Natural killer cell (primary cell): ENCODE data around the gene NLRP5. TPM values are rescaled to one million over a fixed set of nuclear protein-coding genes. Genes with fewer than 3 reads are reported as not detected.
"Not testable (repeated sequence)": the region's sequence is repeated elsewhere in the genome, so short reads cannot be mapped to it uniquely, and the experiment has no call there.

ENCODE experiments used
- ATAC-seq, 3 donors: fragments of 150-1000 bp in 2 of 3; fragments of 200-7000 bp in 1 of 3; cut with Tn5 transposase; 1 replicate in 1 of 3; 2 replicates in 2 of 3; pipeline ENCODE4 v1.10.0; 2021; ENCODE audit warnings: mild to moderate bottlenecking in 2 of 3, moderate library complexity in 2 of 3
- DNase-seq, 2 donors: peaks; one replicate each; pipeline versions ENCODE4 v3.0.0 to v3.0.0-alpha.2; 2013 to 2021; ENCODE audit warnings: mixed read lengths in 1 of 2
- H3K27ac ChIP-seq: one replicate; pipeline ENCODE4 v1.5.1; 2013; ENCODE audit warnings: mild to moderate bottlenecking, low read length
- H3K27me3 ChIP-seq: one replicate; pipeline ENCODE4 v1.6.1; 2013; ENCODE audit warnings: low read length; ENCODE audit not compliant: control insufficient read depth, insufficient read depth
- H3K36me3 ChIP-seq: one replicate; pipeline ENCODE4 v1.6.1; 2013; ENCODE audit warnings: low read length; ENCODE audit not compliant: control insufficient read depth, insufficient read depth
- H3K4me1 ChIP-seq: one replicate; pipeline ENCODE4 v1.6.1; 2013; ENCODE audit warnings: low read length; ENCODE audit not compliant: control insufficient read depth, insufficient read depth
- H3K4me3 ChIP-seq: one replicate; pipeline ENCODE4 v1.5.1; 2013; ENCODE audit warnings: low read length
- H3K9me3 ChIP-seq: one replicate; pipeline ENCODE4 v1.6.1; 2013; ENCODE audit warnings: low read length; ENCODE audit not compliant: control insufficient read depth, insufficient read depth
- H3K27ac Mint-ChIP-seq, 2 donors: one replicate each; pipeline ENCODE4 v1.8.0; 2022; ENCODE audit warnings: mild to moderate bottlenecking in 2 of 2, mixed read lengths in 2 of 2, moderate library complexity in 1 of 2
- H3K27me3 Mint-ChIP-seq, 2 donors: one replicate each; pipeline ENCODE4 v1.8.0; 2022; ENCODE audit warnings: low read depth in 2 of 2, mixed read lengths in 2 of 2
- H3K36me3 Mint-ChIP-seq: one replicate; pipeline ENCODE4 v1.8.0; 2022; ENCODE audit warnings: mixed read lengths
- H3K4me1 Mint-ChIP-seq, 2 donors: one replicate each; pipeline ENCODE4 v1.8.0; 2022; ENCODE audit warnings: mixed read lengths in 2 of 2
- H3K4me3 Mint-ChIP-seq: one replicate; pipeline ENCODE4 v1.8.0; 2022; ENCODE audit warnings: mild to moderate bottlenecking, moderate library complexity, mixed read lengths
- H3K9me3 Mint-ChIP-seq, 2 donors: one replicate each; pipeline ENCODE4 v1.8.0; 2022; ENCODE audit warnings: mixed read lengths in 2 of 2
- CTCF ChIP-seq: fragments of 200-600 bp; IDR thresholded peaks from one replicate; pipeline ENCODE4 v1.8.0; 2022; ENCODE audit warnings: antibody characterized with exemption
- WGBS: methylation state at CpG from one replicate; pipeline ENCODE4 v1.1.7; 2013; ENCODE audit warnings: missing lambda C conversion rate; ENCODE audit not compliant: insufficient coverage; 5-methylcytosine and 5-hydroxymethylcytosine counted together
- intact Hi-C: fragments of 100-400 bp; cut with micrococcal nuclease; formaldehyde crosslinking; loops from one replicate; pipeline ENCODE4 v1.14.2; 2022
- total RNA-seq, 4 donors: library from RNA; stranded (reverse); fragments of 120-200 nt in 1 of 4; gene quantifications; one replicate each; pipeline versions ENCODE4 v1.2.3 to v1.2.4, GENCODE V29; 2013 to 2022

The NLRP5 gene
- total RNA-seq, 3 donors from 2014 or later (not counting 1 experiment from before 2014, with no cell fraction given): not detected

- WGBS: 44% methylated on average over 1 of the region's 1 CpG
Measured at GRCh38 chr19:55993492-55993891, 6.9 kb downstream of the NLRP5 start.

GRCh38 chr19:56014765-56015164 is 28.2 kb downstream of the NLRP5 start:
- H3K36me3 ChIP-seq: no peaks in the 10 kb centered on the region
- no peaks in the 10 kb centered on the region for H3K9me3 ChIP-seq
- H3K4me1 ChIP-seq: no peaks in the 10 kb centered on the region
- peaks cover 12% of the 10 kb centered on the region for H3K36me3 Mint-ChIP-seq
- WGBS: 67% methylated on average over 1 of the region's 1 CpG
- H3K27me3 Mint-ChIP-seq: no peaks in the 10 kb centered on the region
- no peak overlapping the region for H3K4me3 Mint-ChIP-seq
- H3K27me3 ChIP-seq: no peaks in the 10 kb centered on the region
- H3K9me3 Mint-ChIP-seq: peaks cover 0 to 3% of the 10 kb centered on the region in 2 donors
- no peak for ATAC-seq
- no peak overlapping the region for H3K27ac ChIP-seq
- DNase-seq: no peak
- H3K4me1 Mint-ChIP-seq: no peaks in the 10 kb centered on the region
- TF ChIP-seq CTCF: no peak
- no peak overlapping the region for H3K27ac Mint-ChIP-seq
- intact Hi-C loops: no loop called here
- H3K4me3 ChIP-seq: no peak overlapping the region

More at GRCh38 chr19:55993492-55993891, 6.9 kb downstream of the NLRP5 start:
- Mint-ChIP-seq H3K9me3 (peaks cover 0 to 8% of the 10 kb centered on the region in 2 donors), H3K36me3 (no peaks in the 10 kb centered on the region), H3K4me3 (no peak overlapping the region), H3K27me3 (no peaks in the 10 kb centered on the region), H3K27ac (no peak overlapping the region), H3K4me1 (no peaks in the 10 kb centered on the region)
- H3K27me3 ChIP-seq: no peaks in the 10 kb centered on the region
- intact Hi-C loops: no loop called here
- no peaks in the 10 kb centered on the region for H3K4me1 ChIP-seq
- DNase-seq (no peak), ATAC-seq (no peak)
- TF ChIP-seq CTCF: no peak
- no peak overlapping the region for H3K27ac ChIP-seq
- H3K9me3 ChIP-seq: peaks cover 4% of the 10 kb centered on the region
- no peaks in the 10 kb centered on the region for H3K36me3 ChIP-seq
- H3K4me3 ChIP-seq: no peak overlapping the region

- Mint-ChIP-seq H3K4me3 (no peak overlapping the region), H3K36me3 (peaks cover 12% of the 10 kb centered on the region), H3K4me1 (no peaks in the 10 kb centered on the region), H3K9me3 (peaks cover 0 to 3% of the 10 kb centered on the region in 2 donors), H3K27ac (no peak overlapping the region), H3K27me3 (no peaks in the 10 kb centered on the region)
- Histone ChIP-seq H3K27me3 (no peaks in the 10 kb centered on the region), H3K4me3 (no peak overlapping the region), H3K4me1 (no peaks in the 10 kb centered on the region), H3K9me3 (no peaks in the 10 kb centered on the region), H3K27ac (no peak overlapping the region), H3K36me3 (no peaks in the 10 kb centered on the region)
- intact Hi-C loops: no loop called here
- no peak for DNase-seq
- WGBS: 60% methylated on average over 1 of the region's 5 CpGs
- TF ChIP-seq CTCF: no peak
- no peak for ATAC-seq
Measured at GRCh38 chr19:56015756-56016155, 29.2 kb downstream of the NLRP5 start.

GRCh38 chr19:56019325-56019724 is 32.8 kb downstream of the NLRP5 start:
- H3K9me3 Mint-ChIP-seq, DNase-seq, H3K9me3 ChIP-seq, H3K4me1 ChIP-seq, H3K4me3 ChIP-seq, H3K4me1 Mint-ChIP-seq, H3K27me3 ChIP-seq, H3K27ac ChIP-seq, ATAC-seq, H3K27me3 Mint-ChIP-seq, intact Hi-C loops, H3K27ac Mint-ChIP-seq, H3K36me3 ChIP-seq, H3K4me3 Mint-ChIP-seq: not testable (repeated sequence)
- no CpG with 5 or more reads among the region's 2 CpGs for WGBS
- H3K36me3 Mint-ChIP-seq: peaks cover 12% of the 10 kb centered on the region

GRCh38 chr19:56020355-56020975 is 33.9 kb downstream of the NLRP5 start:
- H3K4me1 ChIP-seq, H3K27me3 ChIP-seq, H3K36me3 ChIP-seq, ATAC-seq, H3K4me3 ChIP-seq, H3K27me3 Mint-ChIP-seq, H3K9me3 Mint-ChIP-seq, H3K9me3 ChIP-seq, intact Hi-C loops, H3K4me1 Mint-ChIP-seq, H3K27ac ChIP-seq, H3K4me3 Mint-ChIP-seq, H3K27ac Mint-ChIP-seq, DNase-seq: not testable (repeated sequence)
- WGBS: 63% methylated on average over 5 of the region's 7 CpGs
- peaks cover 12% of the 10 kb centered on the region for H3K36me3 Mint-ChIP-seq
